Activated T-helper 1 cell treated with anti-CD3 and anti-CD28 coated beads, Interleukin-2, amount 50 U/mL, for 16 hours (primary cell): ENCODE data around the gene STARD13.

Experiments
- DNase-seq, 2 donors: peaks; one replicate each; pipeline ENCODE4 v3.0.0-alpha.2; 2020; ENCODE audit warnings: low read depth in 1 of 2, low spot score in 1 of 2

STARD13 gene

DNA sequence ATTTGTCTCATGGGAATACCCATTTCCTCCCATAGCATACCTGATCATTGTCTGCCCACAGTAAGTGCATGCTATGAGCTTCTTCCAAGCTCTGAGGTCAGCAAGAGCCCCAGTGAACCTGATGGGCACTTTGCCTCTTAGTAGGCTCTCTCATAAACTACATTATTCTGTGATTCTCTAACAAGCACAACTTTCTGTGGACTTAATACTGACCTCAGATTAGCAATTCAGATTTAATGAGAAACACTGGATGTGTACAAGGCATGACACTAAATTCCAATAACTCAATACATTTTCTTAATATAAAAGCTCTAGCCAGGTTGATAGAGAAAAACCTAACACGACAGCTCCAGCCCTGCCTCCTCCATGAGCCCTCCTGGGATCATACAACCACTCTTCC lies 23.3 kb upstream of the STARD13 start:
- no peak for DNase-seq

DNA sequence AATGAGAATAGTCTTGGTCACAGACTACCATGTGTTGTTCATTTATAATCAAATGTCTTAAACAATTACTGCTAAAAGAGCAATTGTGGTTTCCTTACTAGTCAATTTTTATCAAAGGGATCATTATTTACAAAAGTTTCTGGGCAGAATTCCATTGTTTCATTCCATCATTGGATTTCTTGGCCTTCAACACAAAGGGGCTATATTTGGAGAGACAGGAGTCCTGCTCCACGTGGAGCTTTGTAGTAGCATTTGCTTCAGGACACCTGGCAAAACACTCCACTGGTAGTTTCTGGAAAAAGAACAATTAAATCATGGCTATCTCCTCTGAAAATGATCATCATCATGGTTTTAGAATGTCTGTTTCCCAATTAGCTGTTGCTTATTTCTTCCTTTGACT lies 22.3 kb upstream of the STARD13 start:
- DNase-seq = no peak

DNA sequence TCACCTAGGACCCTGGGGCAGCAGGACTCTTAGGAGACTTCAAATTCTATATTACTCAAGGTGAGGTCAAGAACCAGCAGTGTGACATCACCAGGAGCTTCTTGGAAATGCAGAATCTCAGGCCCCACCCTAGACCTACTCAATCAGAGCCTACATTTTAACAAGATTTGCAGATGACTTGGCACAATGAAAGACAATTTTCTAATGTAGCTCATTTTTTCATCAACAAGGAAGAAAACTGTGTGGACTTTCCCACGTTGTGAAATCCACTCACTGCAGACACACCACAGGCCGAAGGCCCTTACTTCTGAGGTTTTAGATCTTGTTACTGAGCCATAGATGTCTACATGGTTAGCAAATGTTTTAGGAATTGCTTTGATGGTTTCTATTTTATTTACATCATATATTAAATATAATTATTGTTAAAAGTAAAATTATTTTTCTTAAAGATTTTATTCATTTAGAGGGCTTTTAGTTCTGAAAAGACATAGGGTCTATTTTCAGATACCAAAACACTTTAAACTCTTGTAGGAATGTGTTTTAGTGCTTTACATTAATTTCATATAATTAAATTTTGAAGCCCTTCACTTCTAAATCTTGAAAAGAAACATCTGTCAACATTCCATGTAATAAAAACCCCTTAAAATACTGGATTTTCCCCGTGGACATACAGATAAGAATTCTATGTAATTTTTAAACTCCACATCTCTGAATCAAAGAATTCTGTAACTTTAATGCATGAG lies 18.5 kb upstream of the STARD13 start:
- no peak for DNase-seq

DNA sequence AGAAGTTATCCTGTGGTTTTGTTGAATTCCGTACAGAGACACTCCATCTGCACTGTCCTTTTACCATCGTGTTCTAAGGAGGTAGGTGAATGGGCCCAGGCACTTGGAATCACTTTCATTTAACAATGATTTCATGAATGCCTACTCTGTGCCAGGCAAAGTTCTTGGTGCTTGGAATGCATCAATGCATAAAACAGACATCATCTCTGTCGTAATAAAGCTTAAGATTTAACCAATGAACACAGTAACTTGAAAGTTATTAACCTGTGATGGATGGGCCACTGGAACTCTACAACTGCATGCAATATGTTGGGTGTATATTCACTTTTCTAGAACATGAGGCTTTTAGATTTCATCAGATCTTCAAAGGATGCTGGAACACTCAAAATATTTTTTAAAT lies 14.1 kb upstream of the STARD13 start:
- DNase-seq = no peak

DNA sequence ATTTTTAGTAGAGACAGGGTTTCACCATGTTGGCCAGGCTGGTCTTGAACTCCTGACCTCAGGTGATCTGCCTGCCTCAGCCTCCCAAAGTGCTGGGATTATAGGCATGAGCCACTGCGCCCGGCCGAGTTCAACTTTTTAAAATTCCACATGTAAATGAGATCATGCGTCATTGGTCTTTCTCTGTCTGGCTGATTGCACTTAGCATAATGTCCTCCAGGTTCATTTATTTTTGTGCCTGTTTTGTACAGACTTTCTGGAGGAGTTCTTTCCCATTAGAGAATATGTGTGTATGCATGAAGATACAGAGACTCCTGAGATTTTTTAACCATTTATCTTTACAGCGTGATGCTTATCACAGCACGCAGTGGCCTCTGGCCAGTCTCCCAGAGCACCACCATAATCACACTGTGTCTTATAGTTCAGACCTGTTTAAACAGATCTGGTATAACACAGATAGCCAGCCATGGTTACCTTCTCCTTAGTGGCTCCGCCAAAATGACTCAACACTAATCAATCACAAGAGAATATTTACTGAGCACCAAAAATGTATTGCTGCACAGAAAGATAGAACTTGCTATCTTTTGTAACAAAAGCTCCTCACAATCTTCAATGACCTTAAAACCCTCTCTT lies 11.4 kb upstream of the STARD13 start:
- DNase-seq = no peak

DNA sequence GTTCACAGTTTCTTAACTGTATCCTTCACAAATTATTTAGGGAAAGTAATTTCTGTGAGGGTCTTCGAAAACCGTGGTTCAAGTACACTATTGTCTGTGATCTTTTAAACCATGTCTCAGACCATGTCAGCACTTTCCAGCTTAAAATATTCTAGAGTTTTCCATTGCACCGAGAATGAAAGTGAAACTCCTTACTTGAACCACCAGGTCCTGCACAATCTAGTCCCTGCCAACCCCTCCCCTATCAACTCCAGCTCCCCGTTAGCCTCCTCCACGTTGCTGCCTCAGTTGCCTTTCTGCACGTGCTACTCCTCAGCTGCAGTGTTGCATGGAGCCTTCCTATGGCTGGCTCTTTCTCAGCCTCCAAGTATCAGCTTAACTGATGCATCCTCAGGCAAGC lies 7.2 kb upstream of the STARD13 start:
- no peak for DNase-seq

DNA sequence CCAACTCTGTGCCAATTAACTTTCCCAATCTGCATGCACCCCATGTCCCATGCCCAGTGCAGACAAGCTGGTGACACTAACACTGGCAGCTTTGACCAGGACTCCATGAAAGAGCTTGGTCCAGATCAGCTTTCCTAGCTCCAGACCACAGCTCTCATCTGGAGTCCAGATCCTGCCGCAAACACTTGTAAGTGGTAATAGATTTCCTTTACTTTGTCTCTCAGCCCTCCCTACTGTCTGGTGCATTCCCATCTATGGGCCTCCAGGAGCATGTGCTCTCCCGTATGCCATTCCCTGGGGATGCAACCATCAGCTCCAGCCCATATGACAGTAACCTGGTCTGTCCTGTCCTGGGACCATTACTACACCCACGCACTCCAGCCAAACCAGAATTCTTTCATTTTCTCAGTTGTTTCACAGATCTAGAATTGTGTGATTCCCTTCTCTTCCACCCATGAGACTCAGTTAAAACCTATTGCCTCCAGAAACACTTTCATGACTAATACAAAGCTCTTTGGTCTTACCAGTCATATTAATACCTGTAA lies 4.9 kb upstream of the STARD13 start:
- DNase-seq = no peak

DNA sequence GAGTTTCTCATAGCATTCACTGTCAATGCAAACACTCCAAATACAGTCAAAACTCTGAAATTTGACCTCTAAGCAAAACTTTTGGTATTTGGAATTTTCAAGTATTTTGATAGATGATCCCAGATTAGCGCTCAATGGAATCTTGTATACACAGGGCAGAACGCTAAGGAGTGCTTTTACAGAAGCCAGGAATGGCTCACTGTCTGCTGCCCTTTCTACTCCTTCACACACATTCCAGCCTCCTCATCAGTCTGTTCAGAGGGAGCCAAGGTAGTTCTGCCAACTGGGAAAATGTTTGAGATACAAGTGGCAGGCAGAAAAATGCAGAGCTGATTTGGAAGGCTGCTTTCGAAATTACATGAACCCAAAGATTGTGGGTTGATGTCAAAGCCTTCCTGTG lies 4.4 kb upstream of the STARD13 start:
- DNase-seq = no peak

DNA sequence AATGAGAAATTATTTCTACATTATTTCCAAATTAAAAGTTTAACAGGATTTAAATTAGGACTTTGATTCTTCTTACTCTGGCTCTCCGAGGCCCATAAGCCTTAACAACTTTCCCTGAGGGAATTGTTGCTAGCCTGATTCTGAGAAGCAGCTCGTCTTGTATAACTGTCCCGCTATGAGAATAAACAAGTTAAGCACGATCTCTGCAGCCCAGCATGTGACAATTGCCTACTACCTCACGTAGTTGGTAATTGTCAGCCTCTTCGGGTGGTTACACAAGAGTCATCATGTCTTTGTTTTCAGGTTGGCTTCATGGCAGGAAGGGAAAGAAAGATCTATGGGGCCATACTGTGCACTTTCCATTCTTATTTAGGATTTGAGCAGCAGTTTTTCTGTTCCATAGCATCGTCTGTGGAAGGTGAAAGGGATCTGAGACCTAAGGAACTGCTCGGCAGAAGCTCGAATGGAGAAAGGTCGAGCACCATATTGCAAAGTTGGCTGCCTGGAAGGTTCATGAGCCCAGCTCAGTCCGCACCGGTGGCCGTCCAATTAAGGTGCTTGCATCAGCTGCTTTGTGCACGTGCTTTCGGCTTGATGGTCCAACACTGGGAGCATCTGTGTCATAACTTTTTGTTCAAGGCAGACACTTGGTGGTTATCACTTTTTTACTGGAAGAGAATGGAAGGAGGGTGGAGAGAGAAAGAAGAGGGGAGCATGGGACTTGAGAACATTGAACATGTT lies 1.8 kb upstream of the STARD13 start:
- DNase-seq = no peak

DNA sequence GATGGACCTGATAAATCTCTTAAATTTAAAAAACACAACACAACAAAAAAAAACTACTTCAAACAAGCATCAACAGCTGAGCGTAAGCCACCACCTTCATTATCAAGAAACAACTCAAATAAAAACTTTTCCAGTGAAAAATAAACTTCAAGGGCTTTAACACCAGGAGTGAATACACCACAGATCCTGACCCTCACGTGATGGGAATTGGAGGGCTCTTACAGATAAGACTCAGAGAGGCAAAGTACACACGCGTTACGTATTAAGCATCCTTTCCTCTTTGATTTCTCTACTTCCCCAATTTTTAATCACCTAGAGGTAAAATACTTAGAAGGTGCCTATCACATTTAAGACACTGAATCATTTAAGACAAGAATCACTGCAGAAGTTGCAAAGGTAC lies 573 bp upstream of the STARD13 start:
- DNase-seq = no peak

DNA sequence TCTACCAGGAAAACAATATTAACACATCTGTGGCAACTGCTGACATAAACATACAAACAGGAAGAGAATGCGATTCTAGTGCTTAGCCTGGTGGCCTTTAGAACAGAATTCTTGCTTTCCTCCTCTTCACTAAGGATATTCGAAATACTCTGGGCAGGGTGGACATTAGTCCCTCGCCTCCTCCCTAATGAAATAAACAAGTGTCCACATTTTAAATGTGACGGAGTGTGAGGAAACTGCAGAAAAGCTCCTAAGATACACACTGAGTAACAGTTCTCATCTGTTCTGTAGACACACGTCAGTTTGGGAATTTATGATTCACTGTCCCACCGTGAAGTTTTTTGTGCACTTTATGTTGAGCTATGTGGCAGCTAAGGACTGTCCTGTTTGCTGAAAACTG lies 639 bp downstream of the STARD13 start:
- no peak for DNase-seq

DNA sequence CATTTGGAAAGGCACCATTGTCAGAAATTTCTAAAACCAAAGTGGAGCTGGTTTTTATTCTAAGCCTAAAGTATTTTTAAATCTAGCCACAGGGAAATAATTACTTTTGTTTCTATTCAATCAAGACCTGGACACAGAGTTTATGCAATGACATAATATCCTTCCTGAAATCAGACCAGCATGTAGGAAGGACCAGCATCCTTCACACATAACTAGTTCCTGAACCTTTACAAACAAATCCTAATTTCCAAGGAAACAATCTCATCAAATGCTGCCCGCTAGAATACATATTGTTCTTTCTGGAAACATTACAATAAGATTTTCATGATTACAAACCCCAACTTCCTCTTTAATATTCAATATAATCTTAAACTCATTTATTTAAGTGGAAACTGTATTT lies 1.5 kb downstream of the STARD13 start:
- DNase-seq = no peak

DNA sequence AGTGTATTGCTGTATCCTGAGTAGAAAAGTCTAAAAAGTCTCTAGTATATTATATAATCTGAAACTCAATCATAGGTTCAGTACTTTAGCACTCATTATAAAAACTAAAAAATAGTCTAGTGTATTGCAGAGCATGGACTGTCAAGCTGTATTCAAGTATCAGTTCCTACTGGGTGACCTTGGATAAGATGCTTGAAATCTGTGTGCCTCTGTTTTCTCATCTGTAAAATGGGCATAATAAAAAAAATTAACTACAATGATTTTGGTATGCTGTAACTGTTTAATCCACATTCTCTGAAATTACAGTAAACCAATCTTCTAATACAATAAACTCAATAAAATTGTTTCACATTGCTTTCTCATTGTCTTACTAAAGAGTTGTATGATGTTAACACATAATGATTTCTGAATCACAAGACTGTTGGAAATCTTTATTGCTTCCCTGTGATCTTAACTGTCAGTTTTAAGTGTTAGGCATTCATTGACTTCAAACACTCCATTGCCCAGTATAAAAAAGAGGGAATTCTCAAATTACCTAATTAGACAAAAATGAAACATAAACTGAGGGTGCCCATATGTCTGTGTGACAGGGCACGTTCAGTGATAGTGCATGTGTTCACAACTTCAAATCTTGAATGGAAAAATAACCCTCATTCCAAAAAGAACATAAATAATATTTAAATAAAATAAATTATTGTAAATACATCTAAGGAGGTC lies 2.2 kb downstream of the STARD13 start:
- no peak for DNase-seq

DNA sequence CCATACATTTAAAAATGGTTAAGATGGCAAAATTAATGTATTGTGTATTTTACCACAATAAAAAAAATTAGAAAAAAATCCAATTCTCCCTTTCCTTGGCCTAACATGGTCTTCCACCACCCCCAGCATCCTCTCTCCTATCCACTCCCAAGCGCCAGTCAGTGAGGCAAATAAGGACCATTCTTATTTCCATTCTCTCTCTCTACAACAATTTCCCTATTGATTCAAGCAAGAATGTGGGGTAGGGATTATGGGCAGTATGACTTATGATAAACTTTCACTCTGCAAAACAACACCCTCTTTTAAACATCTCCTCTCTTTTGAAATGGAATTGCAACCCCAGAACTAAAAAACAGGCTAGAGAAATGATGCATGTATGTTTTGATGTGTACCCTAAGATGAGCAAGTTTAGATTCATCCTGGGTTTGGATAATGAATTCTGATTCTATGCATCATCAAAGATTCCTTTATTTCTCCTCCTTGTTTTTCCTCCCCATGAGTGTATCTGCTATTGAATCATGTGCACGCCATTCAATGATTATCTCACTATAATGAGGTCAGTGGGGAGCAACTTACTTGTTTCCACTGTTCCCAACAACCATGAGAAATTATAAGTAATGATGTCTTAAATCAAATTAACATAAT lies 3.5 kb downstream of the STARD13 start:
- no peak for DNase-seq

DNA sequence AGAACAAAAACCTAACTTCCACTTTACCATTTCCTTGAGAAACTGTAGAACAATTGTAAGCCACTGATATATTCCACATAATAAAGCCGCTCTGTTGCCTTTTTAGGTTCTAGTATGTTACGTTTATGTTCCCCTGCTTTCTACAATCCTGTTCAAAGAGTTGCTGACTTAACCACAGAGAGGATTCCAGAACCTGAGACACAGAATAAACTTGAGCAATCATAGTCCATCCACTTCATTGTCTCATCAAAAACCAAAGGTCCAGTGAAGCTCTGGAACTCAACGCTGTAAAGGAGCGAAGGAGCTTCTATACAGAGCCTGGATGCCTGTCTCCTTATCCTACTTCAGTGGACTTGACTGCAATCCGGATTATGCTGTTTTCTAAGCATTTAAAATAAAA lies 4.6 kb downstream of the STARD13 start:
- DNase-seq = no peak

DNA sequence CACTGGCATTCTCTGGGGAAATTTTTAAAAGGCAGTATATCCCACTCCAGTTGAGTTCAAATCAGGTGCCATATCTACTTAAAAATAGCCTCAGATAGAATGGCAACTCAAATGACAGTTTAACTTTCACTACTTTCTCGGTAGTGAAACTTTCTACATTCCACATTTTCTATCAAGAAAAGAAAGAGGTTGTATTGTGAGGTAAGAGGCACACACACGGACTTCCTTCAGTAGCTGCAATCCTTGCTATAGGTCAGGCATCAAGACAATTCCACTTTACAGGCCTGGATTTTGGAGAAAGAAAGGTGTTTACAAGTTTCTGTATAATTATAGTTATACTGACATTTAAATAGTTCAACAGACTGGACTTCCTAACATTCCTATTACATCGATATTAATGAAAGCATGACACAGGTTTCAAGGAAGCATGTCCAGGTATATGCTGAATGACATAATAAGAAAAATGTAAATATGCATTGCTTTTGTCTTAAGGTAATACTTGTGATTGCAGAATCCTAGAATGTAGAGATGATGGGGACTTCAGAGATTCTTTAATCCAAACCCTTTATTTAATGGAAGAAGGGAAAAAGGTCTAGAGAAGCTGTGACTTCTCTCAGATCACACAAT lies 5.2 kb downstream of the STARD13 start:
- no peak for DNase-seq

DNA sequence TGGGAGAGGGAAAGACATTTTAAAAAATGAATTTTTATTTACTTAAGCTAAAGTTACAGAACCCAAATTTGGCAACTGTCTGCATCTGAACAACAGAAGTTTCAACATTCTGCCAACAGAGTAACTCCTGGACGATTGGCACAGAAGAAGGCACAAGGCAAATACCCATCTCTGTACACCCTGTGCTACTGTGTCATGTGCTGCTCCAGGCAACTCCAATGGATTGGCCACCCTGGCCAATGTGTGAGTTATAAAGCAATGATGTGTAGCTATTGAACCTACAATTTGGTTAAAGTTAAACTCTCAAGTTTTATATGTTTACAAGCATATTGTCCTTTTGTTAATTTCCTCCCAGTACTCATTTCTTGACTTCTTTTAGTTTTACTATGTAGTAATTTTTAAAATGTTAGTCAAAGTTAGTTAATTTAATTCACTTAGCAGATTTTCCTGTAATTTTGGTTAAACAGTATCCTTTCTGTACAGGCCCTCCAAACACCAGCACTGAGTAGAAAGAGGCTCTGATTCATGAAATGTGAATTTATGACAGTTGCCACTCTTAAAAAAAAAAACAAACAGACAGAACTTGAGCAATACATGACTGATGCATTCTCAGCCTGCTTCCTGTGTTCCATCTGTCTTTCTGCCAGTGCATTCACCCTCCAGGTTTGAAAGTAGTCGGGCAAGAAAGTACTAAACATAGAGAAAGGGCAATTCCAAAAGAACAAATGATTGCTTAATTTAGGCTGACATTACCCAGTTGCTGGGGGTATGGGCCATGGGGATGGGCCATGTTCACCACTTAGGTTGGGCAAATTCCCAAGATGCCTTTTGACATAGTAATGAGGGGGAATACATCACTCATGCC lies 5.9 kb downstream of the STARD13 start:
- no peak for DNase-seq

DNA sequence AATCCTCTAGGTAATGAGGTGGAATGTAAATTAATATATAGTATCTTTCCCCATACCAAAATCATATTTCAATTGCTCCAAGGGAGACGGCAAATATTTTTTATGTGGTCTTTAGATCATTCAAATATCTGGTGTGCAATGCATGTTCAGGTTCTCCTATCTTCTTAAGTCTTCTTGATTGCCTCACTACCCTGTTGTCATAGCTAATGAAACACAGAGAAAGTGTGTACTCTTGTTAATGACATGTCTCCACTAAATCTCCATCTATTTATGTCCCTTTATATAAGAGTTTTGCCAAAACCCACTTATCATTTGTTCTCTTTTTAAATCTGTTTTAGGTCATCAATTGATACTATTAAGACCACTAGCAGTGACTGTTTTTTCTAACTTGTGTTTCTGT lies 6.6 kb downstream of the STARD13 start:
- no peak for DNase-seq

DNA sequence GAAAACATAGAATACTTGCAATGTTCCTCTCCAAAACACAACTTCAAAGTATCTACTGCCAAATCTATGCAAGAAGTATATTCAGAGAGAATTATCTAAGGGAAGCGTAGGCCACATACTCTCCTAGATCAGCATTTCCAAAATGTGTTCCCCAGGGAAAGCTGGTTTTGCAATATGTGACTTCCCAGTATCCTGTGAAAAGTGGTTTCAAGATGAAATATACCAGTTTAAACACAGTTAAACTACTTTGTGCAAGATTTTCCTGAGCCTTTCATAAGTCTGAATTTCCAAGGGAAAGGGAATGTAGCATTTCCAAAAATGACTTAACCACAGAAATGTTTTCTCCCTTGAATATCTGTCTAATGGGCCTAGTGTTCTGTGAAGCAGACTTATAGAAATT lies 7.6 kb downstream of the STARD13 start:
- no peak for DNase-seq
